ENCODE data around the gene PTGFR. TPM values are rescaled to one million over a fixed set of nuclear protein-coding genes. Genes with fewer than 3 reads are reported as not detected.

PTGFR gene
- total and polyA plus RNA-seq, 2 of the 13 experiments (the other 11 are each of a cell fraction or from before 2014, with no cell fraction given), result not detected

- Histone ChIP-seq H3K4me1 (ENCODE audit: insufficient read depth, low read length) (peaks cover under 1% of the 10 kb centered on the region; the same call in 1 of the 2 replicates), H3K9me3 (ENCODE audit: low read length) (no peaks in the 10 kb centered on the region), H3K9ac (ENCODE audit: insufficient read depth, low read depth, low read length) (no peak overlapping the region), H3K79me2 (ENCODE audit: insufficient read depth, low read length) (no peaks in the 10 kb centered on the region), H3K36me3 (replicated peaks in 1 of 2; ENCODE audit: control insufficient read depth in 1 of 2, insufficient read depth in 2 of 2, low read length in 2 of 2) (no peaks in the 10 kb centered on the region), H3K27me3 (ENCODE audit: control insufficient read depth in 1 of 2, insufficient read depth in 2 of 2, low read length in 2 of 2) (no peaks in the 10 kb centered on the region), H4K20me1 (ENCODE audit: insufficient read depth, low read length) (no peaks in the 10 kb centered on the region), H2AFZ (ENCODE audit: low read length) (no peak overlapping the region), H3K4me3 (replicated peaks in 1 of 3; ENCODE audit: insufficient read depth in 1 of 3, low read depth in 2 of 3, low read length in 3 of 3) (no peak overlapping the region), H3K27ac (ENCODE audit: extremely low read length, insufficient read depth, low read length) (no peak overlapping the region), H3K4me2 (ENCODE audit: low read depth, low read length) (no peak overlapping the region)
- CTCF ChIA-PET (ENCODE audit: low intra/inter-chr PET ratio, low total read pairs), result no interaction called here
- ATAC-seq, result no peak
- FAIRE-seq, result no peak
- WGBS (ENCODE audit: low lambda C conversion rate), result 2% methylated on average over 2 of the region's 2 CpGs
- BruUV-seq (replicated peaks), result no TSS peak
- POLR2A ChIA-PET, result no interaction called here
- in situ Hi-C loops (cut with HindIII; ENCODE audit: extremely low pct_ligation_motif_present, low pct_unique_long_range_greater_than_20kb), result no loop called here
- no peak for DNase-seq (ENCODE audit: low spot score)
- intact Hi-C loops (cut with micrococcal nuclease; ENCODE audit: unreplicated experiment), result no loop called here
- TF ChIP-seq ZSCAN12 (CRISPR knock-in tag; IDR thresholded peaks at IDR 0.05), result no peak
- TF ChIP-seq PBX2 (CRISPR knock-in tag; IDR thresholded peaks at IDR 0.05), result no peak
- TF ChIP-seq DMAP1 (CRISPR knock-in tag; IDR thresholded peaks at IDR 0.05), result no peak
- TF ChIP-seq ADNP (CRISPR knock-in tag; IDR thresholded peaks at IDR 0.05), result no peak
- no peak for TF ChIP-seq SMYD3 (CRISPR knock-in tag; IDR thresholded peaks at IDR 0.05)
- no peak for TF ChIP-seq ELF1 (CRISPR knock-in tag; IDR thresholded peaks at IDR 0.05)
- TF ChIP-seq HNF4G (IDR thresholded peaks at IDR 0.05; ENCODE audit: borderline replicate concordance, low read depth, low read length), result no peak
- TF ChIP-seq HNF4G (CRISPR knock-in tag; IDR thresholded peaks at IDR 0.05; ENCODE audit: borderline replicate concordance, low read depth), result no peak
- no peak for TF ChIP-seq KLF12 (CRISPR knock-in tag; IDR thresholded peaks at IDR 0.05; ENCODE audit: borderline replicate concordance)
- TF ChIP-seq TFE3 (CRISPR knock-in tag; IDR thresholded peaks at IDR 0.05), result no peak
- TF ChIP-seq ARNT2 (CRISPR knock-in tag; IDR thresholded peaks at IDR 0.05; ENCODE audit: low read depth), result no peak
- TF ChIP-seq DRAP1 (CRISPR knock-in tag; IDR thresholded peaks at IDR 0.05), result no peak
- no peak for TF ChIP-seq FOXA3 (CRISPR knock-in tag; IDR thresholded peaks at IDR 0.05)
- TF ChIP-seq SMAD3 (CRISPR knock-in tag; IDR thresholded peaks at IDR 0.05), result no peak
- TF ChIP-seq KIAA2018 (CRISPR knock-in tag; IDR thresholded peaks at IDR 0.05; ENCODE audit: borderline replicate concordance), result no peak
- no peak for TF ChIP-seq MTA3 (CRISPR knock-in tag; IDR thresholded peaks at IDR 0.05)
Observed at GRCh38 chr1:78565393-78565792, 74.6 kb downstream of the PTGFR start.

Measured in HepG2 (cell line).